Body of pancreas (tissue), 4 donors: ENCODE data around the gene KIF3C. TPM values are rescaled to one million over a fixed set of nuclear protein-coding genes. Genes with fewer than 3 reads are reported as not detected.

Experiments used
- ATAC-seq: fragments of 150-250 bp; one replicate; pipeline ENCODE4 v1.9.1; 2016
- DNase-seq, 4 donors: peaks; one replicate each; pipeline ENCODE4 v3.0.0-alpha.2; 2019
- H3K27ac ChIP-seq, 4 donors: fragments of 200-600 bp; sonication (generic); 1 replicate in 3 of 4; 2 replicates in 1 of 4; pipeline versions ENCODE4 v1.5.1 to v1.6.1; 2016 to 2019; ENCODE audit warnings: mild to moderate bottlenecking in 1 of 4, mixed read lengths in 1 of 4, moderate library complexity in 1 of 4
- H3K27me3 ChIP-seq, 2 donors: fragments of 200-600 bp; sonication (generic); one replicate each; pipeline ENCODE4 v1.6.0; 2016; ENCODE audit warnings: mild to moderate bottlenecking in 1 of 2
- H3K36me3 ChIP-seq, 2 donors: fragments of 200-600 bp; sonication (generic); replicated peaks in 1 of 2; 2 replicates each; pipeline ENCODE4 v1.5.1; 2016; ENCODE audit warnings: low read depth in 2 of 2; ENCODE audit not compliant: insufficient read depth in 1 of 2
- H3K4me1 ChIP-seq: fragments of 200-600 bp; sonication (generic); one replicate; pipeline ENCODE4 v1.6.0; 2016
- H3K4me3 ChIP-seq, 2 donors: fragments of 200-600 bp; sonication (generic); 1 replicate in 1 of 2; 2 replicates in 1 of 2; pipeline ENCODE4 v1.5.1; 2016 to 2019
- H3K9me3 ChIP-seq, 3 donors: fragments of 200-600 bp; sonication (generic); 1 replicate in 2 of 3; 2 replicates in 1 of 3; pipeline ENCODE4 v1.5.1; 2016
- CTCF ChIP-seq, 7 experiments: fragments of 450-650 bp in 4 of 7; fragments of 200-600 bp in 3 of 7; sonication (generic) in 3 of 7; IDR thresholded peaks; one replicate each; pipeline ENCODE4 v1.5.1; 2016 to 2019; ENCODE audit warnings: antibody characterized with exemption in 7 of 7
- POLR2A ChIP-seq, 3 donors: fragments of 450-650 bp; IDR thresholded peaks; one replicate each; pipeline ENCODE4 v1.6.1; 2016; ENCODE audit warnings: antibody characterized with exemption in 3 of 3, mild to moderate bottlenecking in 2 of 3
- WGBS, 2 donors: methylation state at CpG; one replicate each; pipeline ENCODE4 v1.1.5; 2017; 5-methylcytosine and 5-hydroxymethylcytosine counted together
- intact Hi-C: fragments of 100-400 bp; cut with DNase I; formaldehyde crosslinking; loops from one replicate; pipeline ENCODE4 v1.15.1; 2023
- total RNA-seq, 2 donors: library from RNA; depleted of rRNA; stranded (reverse); fragments of >200 nt; gene quantifications; one replicate each; pipeline ENCODE4 v1.1.0, GENCODE V29; 2016

The KIF3C gene
- total RNA-seq, 2 donors from 2014 or later, result 0.99 to 3.1 TPM

- 81 to 85% methylated on average over 2 of the region's 2 CpGs for WGBS, 2 donors
- ATAC-seq, result no peak
- Histone ChIP-seq H3K27me3 (no peaks in the 10 kb centered on the region), H3K4me3 (no peak overlapping the region), H3K9me3 (no peaks in the 10 kb centered on the region), H3K36me3 (no peaks in the 10 kb centered on the region), H3K27ac (no peak overlapping the region), H3K4me1 (no peaks in the 10 kb centered on the region)
- TF ChIP-seq POLR2A (IDR thresholded peaks at IDR 0.05), result no peak
- no peak for TF ChIP-seq CTCF (IDR thresholded peaks at IDR 0.05)
- DNase-seq, result no peak
- intact Hi-C loops, result no loop called here
Observed at GRCh38 chr2:25933622-25934021, 48.7 kb downstream of the KIF3C start.

GRCh38 chr2:25929789-25930473, 52.4 kb downstream of the KIF3C start:
- ATAC-seq (no peak), DNase-seq (no peak)
- Histone ChIP-seq H3K9me3 (no peaks in the 10 kb centered on the region), H3K4me1 (no peaks in the 10 kb centered on the region), H3K27ac (no peak overlapping the region), H3K4me3 (no peak overlapping the region), H3K27me3 (no peaks in the 10 kb centered on the region), H3K36me3 (no peaks in the 10 kb centered on the region)
- WGBS, 2 donors, result 90 to 94% methylated on average over 14 of the region's 14 CpGs
- no peak for TF ChIP-seq POLR2A (IDR thresholded peaks at IDR 0.05)
- TF ChIP-seq CTCF (IDR thresholded peaks at IDR 0.05), result no peak
- intact Hi-C loops, result no loop called here

GRCh38 chr2:25928668-25929067, 53.6 kb downstream of the KIF3C start:
- Histone ChIP-seq H3K27me3 (no peaks in the 10 kb centered on the region), H3K36me3 (no peaks in the 10 kb centered on the region), H3K9me3 (no peaks in the 10 kb centered on the region), H3K4me1 (no peaks in the 10 kb centered on the region), H3K27ac (no peak overlapping the region), H3K4me3 (no peak overlapping the region)
- TF ChIP-seq POLR2A (IDR thresholded peaks at IDR 0.05) (no peak), CTCF (IDR thresholded peaks at IDR 0.05) (no peak)
- DNase-seq (no peak), ATAC-seq (no peak)
- WGBS, 2 donors, result 87 to 88% methylated on average over 16 to 18 of the region's 18 CpGs
- intact Hi-C loops, result no loop called here

GRCh38 chr2:25926984-25927756, 55.1 kb downstream of the KIF3C start:
- no peak for TF ChIP-seq POLR2A (IDR thresholded peaks at IDR 0.05)
- TF ChIP-seq CTCF (IDR thresholded peaks at IDR 0.05), result no peak
- Histone ChIP-seq H3K4me1 (no peaks in the 10 kb centered on the region), H3K27ac (no peak overlapping the region), H3K27me3 (no peaks in the 10 kb centered on the region), H3K4me3 (no peak overlapping the region), H3K36me3 (no peaks in the 10 kb centered on the region), H3K9me3 (no peaks in the 10 kb centered on the region)
- intact Hi-C loops, result no loop called here
- WGBS, 2 donors, result 71 to 76% methylated on average over 18 of the region's 18 CpGs
- DNase-seq (no peak), ATAC-seq (no peak)
